Measurements from ENCODE around the gene RDX. TPM values are rescaled to one million over a fixed set of nuclear protein-coding genes. Genes with fewer than 3 reads are reported as not detected.

Gene RDX
- total RNA-seq, 1 donor from 2014 or later: 86.0 TPM

DNA sequence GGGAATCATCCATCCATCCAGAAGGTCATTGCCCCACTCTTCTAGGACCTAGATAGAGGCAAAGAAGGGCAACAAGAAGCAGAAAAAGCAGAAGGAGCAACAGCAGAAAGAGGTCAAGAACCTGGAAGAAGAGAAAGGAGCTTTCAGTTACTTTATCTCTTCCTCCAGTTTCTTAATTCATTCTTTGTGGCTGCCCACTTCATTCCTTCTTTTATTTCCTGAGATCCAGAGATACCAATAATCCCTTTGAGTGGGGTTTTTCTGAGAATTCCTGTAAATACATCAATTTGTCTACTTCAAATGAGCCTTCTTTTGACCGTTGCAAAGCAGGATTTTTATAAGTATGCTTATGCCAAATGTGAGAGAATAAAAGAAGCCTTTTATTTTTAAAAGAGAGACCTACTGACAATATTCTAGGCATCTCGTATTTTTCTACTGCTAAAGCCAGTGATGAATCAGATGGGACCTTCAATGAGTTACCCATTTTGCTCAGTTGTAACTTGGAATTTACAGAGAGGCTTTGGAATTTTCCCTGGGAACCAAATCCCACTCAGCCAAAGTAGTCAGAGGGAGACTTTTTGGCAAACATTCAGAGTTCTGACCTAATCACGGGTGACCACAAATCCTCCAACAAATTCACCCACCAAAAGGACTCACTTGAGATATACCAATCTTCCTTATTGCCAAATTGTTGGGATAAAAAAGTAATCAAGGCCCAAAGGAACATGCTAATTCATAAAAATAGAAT is 148.3 kb downstream of the RDX start:
- FAIRE-seq (no peak), DNase-seq (ENCODE audit: low spot score in 2 of 2) (no peak)

DNA sequence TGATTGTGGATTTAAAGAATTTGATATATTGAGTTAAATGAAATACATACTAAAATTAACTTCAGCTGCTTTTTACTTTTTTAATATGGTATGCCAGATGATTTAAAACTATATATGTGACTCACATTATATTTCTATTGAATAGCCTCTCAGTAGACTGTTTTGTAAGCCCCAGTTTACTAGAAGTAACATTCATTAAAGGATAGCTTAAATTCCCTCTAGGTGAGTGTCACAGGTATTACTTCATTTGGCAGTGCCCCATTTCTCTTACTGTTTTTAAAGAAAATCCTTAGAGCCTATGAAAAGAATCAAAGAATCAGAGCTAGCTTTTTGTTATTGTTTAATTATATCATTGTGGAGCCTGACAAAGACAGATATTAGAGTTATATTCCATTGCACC is 154.6 kb downstream of the RDX start:
- peak; percentile 28 for FAIRE-seq
- no peak for DNase-seq (ENCODE audit: low spot score in 2 of 2)

DNA sequence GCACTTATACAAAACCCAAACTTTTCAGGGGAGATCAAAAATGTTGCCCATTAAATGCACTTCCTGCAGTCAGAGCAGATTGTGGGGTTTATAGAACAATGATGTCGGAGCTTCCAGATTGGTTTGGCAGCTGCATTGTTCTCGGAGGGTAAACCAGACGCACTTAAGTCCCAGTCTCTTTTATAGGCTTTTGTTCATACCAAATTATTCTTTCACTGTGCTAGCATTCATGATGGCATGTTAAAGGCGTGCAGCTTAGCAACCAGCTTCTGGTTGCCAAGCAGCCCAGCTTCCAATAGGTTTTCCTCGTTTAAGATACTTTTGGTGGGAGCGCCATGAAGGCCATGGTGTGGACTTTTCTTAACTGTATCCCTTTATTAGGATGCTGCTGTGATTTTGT is 162.3 kb downstream of the RDX start:
- FAIRE-seq (no peak), DNase-seq (ENCODE audit: low spot score in 2 of 2) (no peak)

DNA sequence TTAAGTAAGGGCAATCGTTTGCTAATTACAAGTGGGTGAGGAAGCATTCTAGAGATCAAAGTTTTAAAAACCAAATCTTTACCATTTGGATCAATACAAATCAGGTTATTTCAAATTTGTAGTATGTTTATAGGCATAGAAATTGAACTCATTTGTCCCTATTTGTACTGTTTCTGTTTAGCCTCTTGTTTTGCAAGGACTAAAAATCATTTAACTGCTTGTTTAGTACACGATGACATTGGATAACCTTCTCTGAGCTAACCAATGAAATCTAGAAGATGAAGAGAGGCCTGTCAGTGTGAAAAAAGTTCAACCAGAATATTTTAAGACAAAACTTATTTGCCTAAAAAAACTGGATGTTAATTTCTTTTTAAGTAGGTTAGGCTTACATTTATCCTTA is 163.3 kb downstream of the RDX start:
- DNase-seq (ENCODE audit: low spot score in 2 of 2) (no peak), FAIRE-seq (no peak)

DNA sequence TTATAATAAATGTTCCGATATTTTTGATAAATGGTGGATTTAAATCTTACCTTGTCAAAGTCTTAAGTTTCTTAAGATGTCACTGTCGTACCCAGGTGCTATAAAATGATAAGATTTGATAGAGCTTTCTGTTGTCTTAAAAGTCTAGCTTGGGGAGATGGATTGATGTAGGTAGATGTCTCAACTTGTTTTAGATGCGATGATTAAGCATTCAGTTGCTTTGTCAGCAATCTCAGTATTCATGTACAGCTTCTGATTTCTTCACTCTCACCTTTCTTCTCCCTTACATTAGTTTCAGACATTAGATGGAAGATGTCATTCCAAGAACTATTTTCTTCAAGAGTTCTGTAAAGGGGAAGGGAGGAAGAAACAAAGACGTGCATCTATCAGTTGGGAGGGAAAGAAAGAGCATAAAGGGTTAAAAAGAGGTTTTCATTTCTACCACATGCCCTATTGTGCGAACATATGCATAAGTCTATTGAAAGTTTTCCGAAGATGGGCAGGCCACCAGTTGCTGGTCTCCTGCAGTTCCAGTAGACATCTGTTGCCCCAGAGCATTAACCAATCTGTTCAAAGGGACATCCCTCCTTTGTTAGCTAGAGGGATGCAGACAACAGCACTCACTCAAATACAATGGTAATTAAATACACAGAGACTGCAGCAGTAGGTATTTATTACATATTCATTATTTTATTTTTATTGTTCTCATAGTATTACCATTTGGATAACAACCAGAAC is 164.9 kb downstream of the RDX start:
- FAIRE-seq: no peak
- no peak for DNase-seq (ENCODE audit: low spot score in 2 of 2)

DNA sequence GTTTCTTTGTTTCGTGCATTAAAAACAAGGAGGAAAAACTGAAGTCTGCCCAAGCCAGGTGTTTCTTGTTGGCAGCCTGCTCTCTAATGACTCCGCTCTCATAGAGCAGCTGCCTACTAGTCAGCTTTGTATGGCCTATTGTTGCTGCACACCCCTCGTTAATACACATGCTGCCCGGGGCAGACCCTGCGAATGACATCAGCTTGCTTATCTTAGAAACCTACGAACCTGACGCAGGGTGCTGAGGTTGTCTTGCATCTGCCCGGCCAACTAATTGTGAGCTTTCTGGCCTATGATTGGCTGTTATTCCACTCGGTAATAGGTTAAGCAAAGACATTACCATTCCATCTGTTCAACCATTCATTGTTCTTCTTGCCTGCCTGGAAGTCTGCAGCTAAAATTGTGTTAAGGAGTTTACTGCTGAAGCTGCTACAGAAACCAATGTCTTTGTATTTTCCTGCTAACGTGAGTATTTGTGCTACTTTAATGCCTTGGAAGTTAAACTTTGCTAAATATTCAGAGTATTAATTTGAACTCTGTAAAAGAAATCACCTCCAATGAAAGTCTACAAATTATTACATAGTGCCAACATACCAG is 165.7 kb downstream of the RDX start:
- DNase-seq (ENCODE audit: low spot score in 2 of 2) (no peak), FAIRE-seq (no peak)

DNA sequence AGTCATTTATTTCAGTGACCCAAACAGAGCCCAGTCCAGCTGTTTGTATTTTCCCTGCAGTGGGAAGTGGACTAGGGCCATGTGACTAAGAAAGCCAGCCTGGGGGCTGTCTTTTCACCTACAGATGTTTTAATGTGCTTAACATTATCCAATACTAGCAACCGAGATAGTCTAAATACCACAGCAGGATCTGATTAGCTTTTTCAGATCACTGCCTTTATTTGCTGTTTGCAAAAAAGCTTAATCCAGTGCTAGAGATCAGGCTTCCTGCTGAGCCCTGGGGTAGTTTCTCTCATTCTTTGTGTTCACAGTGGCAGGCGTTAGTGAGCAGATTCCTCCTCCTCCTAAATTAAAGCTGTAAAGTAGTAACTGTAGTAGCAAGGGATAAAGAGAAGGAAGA is 168.3 kb downstream of the RDX start:
- DNase-seq (ENCODE audit: low spot score in 2 of 2): no peak
- no peak for FAIRE-seq

DNA sequence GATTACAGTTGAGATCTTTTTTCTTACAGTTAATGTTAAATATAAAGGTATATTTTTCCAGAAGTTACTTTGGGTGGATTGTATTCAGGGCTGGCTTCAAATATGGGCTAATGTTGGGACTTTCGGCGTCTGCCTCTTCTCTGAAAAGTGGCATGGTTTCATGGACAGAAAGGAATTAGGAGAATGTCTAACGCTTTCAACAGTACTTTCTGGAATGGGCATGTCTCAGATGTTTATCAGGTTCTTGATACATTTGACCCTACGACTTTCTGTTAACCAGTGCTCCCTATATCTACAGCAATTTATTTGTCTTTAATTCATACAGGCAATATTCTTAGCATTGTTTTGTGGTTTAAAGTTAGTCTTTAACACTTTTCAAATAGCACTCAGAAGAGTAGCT is 169.5 kb downstream of the RDX start:
- FAIRE-seq (no peak), DNase-seq (ENCODE audit: low spot score in 2 of 2) (no peak)

DNA sequence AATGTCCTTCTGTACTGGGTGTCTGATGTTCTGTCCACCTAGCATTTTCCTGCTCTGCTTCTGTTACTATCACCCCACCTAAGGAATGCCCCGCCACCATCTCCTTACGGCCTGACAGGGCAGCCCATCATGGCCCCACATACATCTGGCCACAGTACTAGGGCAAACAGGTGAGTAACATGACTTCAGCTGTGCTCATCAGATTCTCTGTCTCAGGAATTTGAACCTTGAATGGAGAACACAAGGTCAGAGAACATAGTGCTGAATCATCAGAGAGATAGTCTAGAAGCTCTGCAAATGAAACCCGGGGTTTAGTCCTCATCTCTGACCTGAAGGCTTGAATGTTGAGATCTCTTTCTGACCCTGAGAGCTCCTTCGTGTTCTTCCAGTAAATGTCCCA is 170.8 kb downstream of the RDX start:
- DNase-seq (ENCODE audit: low spot score in 2 of 2) (no peak), FAIRE-seq (no peak)

Other genes starting within 250 kb of the RDX start
- 28.9 TPM for gene ZC3H12C, start 203.2 kb downstream of the RDX start, total RNA-seq
- gene FDX1, start 133.3 kb upstream of the RDX start, total RNA-seq: 15.9 TPM

Measured in frontal cortex (tissue), 4 donors.